Liver (tissue), 3 donors: ENCODE results near the gene NXPE2.

Source experiments
- JUND ChIP-seq, 2 donors: IDR thresholded peaks; 2 replicates each; pipeline ENCODE4 v1.6.1; 2016; ENCODE audit warnings: antibody characterized with exemption in 2 of 2
- RAD21 ChIP-seq, 2 donors: IDR thresholded peaks; 2 replicates each; pipeline ENCODE4 v1.6.1; 2016; ENCODE audit warnings: antibody characterized with exemption in 2 of 2, mild to moderate bottlenecking in 2 of 2
- RXRA ChIP-seq, 2 donors: IDR thresholded peaks; 2 replicates each; pipeline ENCODE4 v1.6.1; 2017 to 2018; ENCODE audit warnings: antibody characterized with exemption in 2 of 2, mild to moderate bottlenecking in 1 of 2
- TAF1 ChIP-seq: conservative IDR thresholded peaks from 2 replicates; pipeline ENCODE4 v1.6.1; 2016; ENCODE audit warnings: antibody characterized with exemption, mild to moderate bottlenecking
- YY1 ChIP-seq: IDR thresholded peaks from 2 replicates; pipeline ENCODE4 v1.6.1; 2016; ENCODE audit warnings: antibody characterized with exemption, mild to moderate bottlenecking
- TF ChIP-seq, protein P1 (sequence below): fragments of 150-350 bp; IDR thresholded peaks from 2 replicates; pipeline ENCODE4 v1.5.1; 2017; ENCODE audit warnings: improper control_type of control experiment, low read depth, low read length; ENCODE audit not compliant: missing input control
- TF ChIP-seq, protein P2 (sequence below): IDR thresholded peaks from 2 replicates; pipeline ENCODE4 v1.6.1; 2016; ENCODE audit warnings: antibody characterized with exemption, mild to moderate bottlenecking
- TF ChIP-seq, protein P3 (sequence below): IDR thresholded peaks from 2 replicates; pipeline ENCODE4 v1.6.1; 2016; ENCODE audit warnings: antibody characterized with exemption
- TF ChIP-seq, protein P4 (sequence below): IDR thresholded peaks from 2 replicates; pipeline ENCODE4 v1.6.1; 2016; ENCODE audit warnings: antibody characterized with exemption
- donor health status: healthy.
- donor health status: healthy.

DNA sequence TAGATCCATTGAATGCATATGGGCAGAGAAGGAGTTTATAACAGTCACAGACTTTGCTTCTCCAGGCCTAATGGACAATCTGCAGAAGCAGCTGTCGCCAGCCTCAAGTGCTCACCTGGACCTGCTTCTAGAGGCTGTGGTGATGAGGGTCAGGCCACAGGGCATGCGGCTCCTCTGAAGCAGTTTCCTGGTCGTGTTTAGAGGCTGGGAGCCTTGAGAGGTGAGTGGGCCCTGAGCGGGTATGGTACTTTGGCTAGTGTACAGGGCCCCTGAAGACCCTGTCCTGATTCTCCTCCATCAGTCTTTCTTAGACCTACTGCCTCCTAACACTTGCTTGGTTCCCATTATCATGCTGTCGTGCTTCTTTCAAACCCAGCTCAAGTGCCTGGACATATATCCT is 41.2 kb downstream of the NXPE2 start:
- TF ChIP-seq RAD21 (IDR thresholded peaks at IDR 0.05) (no peak), RXRA (IDR thresholded peaks at IDR 0.05) (no peak), TAF1 (no peak), JUND (IDR thresholded peaks at IDR 0.05) (no peak), YY1 (no peak)
- TF ChIP-seq, protein P1, sequence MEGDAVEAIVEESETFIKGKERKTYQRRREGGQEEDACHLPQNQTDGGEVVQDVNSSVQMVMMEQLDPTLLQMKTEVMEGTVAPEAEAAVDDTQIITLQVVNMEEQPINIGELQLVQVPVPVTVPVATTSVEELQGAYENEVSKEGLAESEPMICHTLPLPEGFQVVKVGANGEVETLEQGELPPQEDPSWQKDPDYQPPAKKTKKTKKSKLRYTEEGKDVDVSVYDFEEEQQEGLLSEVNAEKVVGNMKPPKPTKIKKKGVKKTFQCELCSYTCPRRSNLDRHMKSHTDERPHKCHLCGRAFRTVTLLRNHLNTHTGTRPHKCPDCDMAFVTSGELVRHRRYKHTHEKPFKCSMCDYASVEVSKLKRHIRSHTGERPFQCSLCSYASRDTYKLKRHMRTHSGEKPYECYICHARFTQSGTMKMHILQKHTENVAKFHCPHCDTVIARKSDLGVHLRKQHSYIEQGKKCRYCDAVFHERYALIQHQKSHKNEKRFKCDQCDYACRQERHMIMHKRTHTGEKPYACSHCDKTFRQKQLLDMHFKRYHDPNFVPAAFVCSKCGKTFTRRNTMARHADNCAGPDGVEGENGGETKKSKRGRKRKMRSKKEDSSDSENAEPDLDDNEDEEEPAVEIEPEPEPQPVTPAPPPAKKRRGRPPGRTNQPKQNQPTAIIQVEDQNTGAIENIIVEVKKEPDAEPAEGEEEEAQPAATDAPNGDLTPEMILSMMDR: no peak
- TF ChIP-seq, protein P2, sequence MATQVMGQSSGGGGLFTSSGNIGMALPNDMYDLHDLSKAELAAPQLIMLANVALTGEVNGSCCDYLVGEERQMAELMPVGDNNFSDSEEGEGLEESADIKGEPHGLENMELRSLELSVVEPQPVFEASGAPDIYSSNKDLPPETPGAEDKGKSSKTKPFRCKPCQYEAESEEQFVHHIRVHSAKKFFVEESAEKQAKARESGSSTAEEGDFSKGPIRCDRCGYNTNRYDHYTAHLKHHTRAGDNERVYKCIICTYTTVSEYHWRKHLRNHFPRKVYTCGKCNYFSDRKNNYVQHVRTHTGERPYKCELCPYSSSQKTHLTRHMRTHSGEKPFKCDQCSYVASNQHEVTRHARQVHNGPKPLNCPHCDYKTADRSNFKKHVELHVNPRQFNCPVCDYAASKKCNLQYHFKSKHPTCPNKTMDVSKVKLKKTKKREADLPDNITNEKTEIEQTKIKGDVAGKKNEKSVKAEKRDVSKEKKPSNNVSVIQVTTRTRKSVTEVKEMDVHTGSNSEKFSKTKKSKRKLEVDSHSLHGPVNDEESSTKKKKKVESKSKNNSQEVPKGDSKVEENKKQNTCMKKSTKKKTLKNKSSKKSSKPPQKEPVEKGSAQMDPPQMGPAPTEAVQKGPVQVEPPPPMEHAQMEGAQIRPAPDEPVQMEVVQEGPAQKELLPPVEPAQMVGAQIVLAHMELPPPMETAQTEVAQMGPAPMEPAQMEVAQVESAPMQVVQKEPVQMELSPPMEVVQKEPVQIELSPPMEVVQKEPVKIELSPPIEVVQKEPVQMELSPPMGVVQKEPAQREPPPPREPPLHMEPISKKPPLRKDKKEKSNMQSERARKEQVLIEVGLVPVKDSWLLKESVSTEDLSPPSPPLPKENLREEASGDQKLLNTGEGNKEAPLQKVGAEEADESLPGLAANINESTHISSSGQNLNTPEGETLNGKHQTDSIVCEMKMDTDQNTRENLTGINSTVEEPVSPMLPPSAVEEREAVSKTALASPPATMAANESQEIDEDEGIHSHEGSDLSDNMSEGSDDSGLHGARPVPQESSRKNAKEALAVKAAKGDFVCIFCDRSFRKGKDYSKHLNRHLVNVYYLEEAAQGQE: no peak
- TF ChIP-seq, protein P3, sequence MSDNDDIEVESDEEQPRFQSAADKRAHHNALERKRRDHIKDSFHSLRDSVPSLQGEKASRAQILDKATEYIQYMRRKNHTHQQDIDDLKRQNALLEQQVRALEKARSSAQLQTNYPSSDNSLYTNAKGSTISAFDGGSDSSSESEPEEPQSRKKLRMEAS: no peak
- TF ChIP-seq, protein P4, sequence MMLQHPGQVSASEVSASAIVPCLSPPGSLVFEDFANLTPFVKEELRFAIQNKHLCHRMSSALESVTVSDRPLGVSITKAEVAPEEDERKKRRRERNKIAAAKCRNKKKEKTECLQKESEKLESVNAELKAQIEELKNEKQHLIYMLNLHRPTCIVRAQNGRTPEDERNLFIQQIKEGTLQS: no peak
